Measurements from ENCODE around the gene OR6Q1.

Gene OR6Q1

GRCh38 chr11:58034471-58034870, 3.7 kb downstream of the OR6Q1 start:
- no peak overlapping the region for H3K27ac Mint-ChIP-seq

GRCh38 chr11:58039589-58039988, 8.8 kb downstream of the OR6Q1 start:
- Mint-ChIP-seq H3K36me3 (no peaks in the 10 kb centered on the region), H3K9me3 (peaks cover 6% of the 10 kb centered on the region), H3K27ac (no peak overlapping the region), H3K27me3 (peaks cover 3% of the 10 kb centered on the region), H3K4me3 (no peak overlapping the region), H3K4me1 (no peaks in the 10 kb centered on the region)

More at GRCh38 chr11:58034471-58034870, 3.7 kb downstream of the OR6Q1 start:
- peaks cover 6% of the 10 kb centered on the region for H3K9me3 Mint-ChIP-seq
- H3K36me3 Mint-ChIP-seq: no peaks in the 10 kb centered on the region
- no peak overlapping the region for H3K4me3 Mint-ChIP-seq
- H3K4me1 Mint-ChIP-seq: no peaks in the 10 kb centered on the region
- peaks cover 5% of the 10 kb centered on the region for H3K27me3 Mint-ChIP-seq

GRCh38 chr11:58043379-58043778, 12.6 kb downstream of the OR6Q1 start:
- Mint-ChIP-seq H3K27me3 (peaks cover 15% of the 10 kb centered on the region), H3K9me3 (no peaks in the 10 kb centered on the region), H3K4me3 (no peak overlapping the region), H3K36me3 (no peaks in the 10 kb centered on the region), H3K4me1 (no peaks in the 10 kb centered on the region), H3K27ac (no peak overlapping the region)

- Mint-ChIP-seq H3K4me1 (no peaks in the 10 kb centered on the region), H3K36me3 (no peaks in the 10 kb centered on the region), H3K27me3 (peaks cover 14% of the 10 kb centered on the region), H3K9me3 (no peaks in the 10 kb centered on the region), H3K27ac (no peak overlapping the region), H3K4me3 (no peak overlapping the region)
These were observed 15.5 kb downstream of the OR6Q1 start for GRCh38 chr11:58046231-58046630.

- Mint-ChIP-seq H3K27ac (no peak overlapping the region), H3K4me3 (no peak overlapping the region), H3K9me3 (no peaks in the 10 kb centered on the region), H3K4me1 (no peaks in the 10 kb centered on the region), H3K27me3 (peaks cover 14% of the 10 kb centered on the region), H3K36me3 (no peaks in the 10 kb centered on the region)
These were observed 17.1 kb downstream of the OR6Q1 start for GRCh38 chr11:58047818-58048217.

- Mint-ChIP-seq H3K27me3 (peaks cover 9% of the 10 kb centered on the region), H3K4me3 (no peak overlapping the region), H3K4me1 (no peaks in the 10 kb centered on the region), H3K36me3 (no peaks in the 10 kb centered on the region), H3K27ac (no peak overlapping the region), H3K9me3 (no peaks in the 10 kb centered on the region)
These were observed 25.2 kb downstream of the OR6Q1 start for GRCh38 chr11:58055806-58056401.

GRCh38 chr11:58057481-58057880, 26.7 kb downstream of the OR6Q1 start:
- Mint-ChIP-seq H3K27ac (no peak overlapping the region), H3K4me1 (no peaks in the 10 kb centered on the region), H3K27me3 (peaks cover 9% of the 10 kb centered on the region), H3K4me3 (no peak overlapping the region), H3K36me3 (no peaks in the 10 kb centered on the region), H3K9me3 (no peaks in the 10 kb centered on the region)

GRCh38 chr11:58058276-58059006, 27.7 kb downstream of the OR6Q1 start:
- H3K4me3 Mint-ChIP-seq: no peak overlapping the region

GRCh38 chr11:58059007-58059350, 28.2 kb downstream of the OR6Q1 start:
- Mint-ChIP-seq H3K4me1 (no peaks in the 10 kb centered on the region), H3K27ac (no peak overlapping the region), H3K4me3 (no peak overlapping the region), H3K36me3 (no peaks in the 10 kb centered on the region), H3K27me3 (peaks cover 9% of the 10 kb centered on the region), H3K9me3 (no peaks in the 10 kb centered on the region)

More at GRCh38 chr11:58058276-58059006, 27.7 kb downstream of the OR6Q1 start:
- Mint-ChIP-seq H3K36me3 (no peaks in the 10 kb centered on the region), H3K4me1 (no peaks in the 10 kb centered on the region), H3K27ac (no peak overlapping the region), H3K9me3 (no peaks in the 10 kb centered on the region), H3K27me3 (peaks cover 9% of the 10 kb centered on the region)

GRCh38 chr11:58060535-58060934, 29.8 kb downstream of the OR6Q1 start:
- no peaks in the 10 kb centered on the region for H3K4me1 Mint-ChIP-seq
- no peaks in the 10 kb centered on the region for H3K9me3 Mint-ChIP-seq
- no peak overlapping the region for H3K4me3 Mint-ChIP-seq
- H3K36me3 Mint-ChIP-seq: no peaks in the 10 kb centered on the region
- H3K27me3 Mint-ChIP-seq: peaks cover 7% of the 10 kb centered on the region
- no peak overlapping the region for H3K27ac Mint-ChIP-seq

- Mint-ChIP-seq H3K27me3 (peaks cover 7% of the 10 kb centered on the region), H3K9me3 (no peaks in the 10 kb centered on the region), H3K4me1 (no peaks in the 10 kb centered on the region), H3K4me3 (no peak overlapping the region), H3K36me3 (no peaks in the 10 kb centered on the region), H3K27ac (no peak overlapping the region)
These were observed 30.4 kb downstream of the OR6Q1 start for GRCh38 chr11:58060939-58061672.

GRCh38 chr11:58061813-58062212, 31.1 kb downstream of the OR6Q1 start:
- Mint-ChIP-seq H3K9me3 (no peaks in the 10 kb centered on the region), H3K36me3 (no peaks in the 10 kb centered on the region), H3K27me3 (peaks cover 7% of the 10 kb centered on the region), H3K27ac (no peak overlapping the region), H3K4me3 (no peak overlapping the region), H3K4me1 (no peaks in the 10 kb centered on the region)

- Mint-ChIP-seq H3K9me3 (no peaks in the 10 kb centered on the region), H3K27ac (no peak overlapping the region)
These were observed 36.9 kb downstream of the OR6Q1 start for GRCh38 chr11:58067685-58068084.

GRCh38 chr11:58068655-58069054, 37.9 kb downstream of the OR6Q1 start:
- no peaks in the 10 kb centered on the region for H3K36me3 Mint-ChIP-seq
- no peaks in the 10 kb centered on the region for H3K27me3 Mint-ChIP-seq
- no peak overlapping the region for H3K27ac Mint-ChIP-seq
- H3K9me3 Mint-ChIP-seq: no peaks in the 10 kb centered on the region
- H3K4me1 Mint-ChIP-seq: no peaks in the 10 kb centered on the region
- no peak overlapping the region for H3K4me3 Mint-ChIP-seq

More at GRCh38 chr11:58067685-58068084, 36.9 kb downstream of the OR6Q1 start:
- Mint-ChIP-seq H3K27me3 (no peaks in the 10 kb centered on the region), H3K4me1 (no peaks in the 10 kb centered on the region), H3K4me3 (no peak overlapping the region), H3K36me3 (no peaks in the 10 kb centered on the region)

- Mint-ChIP-seq H3K36me3 (no peaks in the 10 kb centered on the region), H3K4me1 (no peaks in the 10 kb centered on the region), H3K27ac (no peak overlapping the region), H3K9me3 (no peaks in the 10 kb centered on the region), H3K27me3 (peaks cover 3% of the 10 kb centered on the region), H3K4me3 (no peak overlapping the region)
These were observed 39.8 kb downstream of the OR6Q1 start for GRCh38 chr11:58070585-58070984.

GRCh38 chr11:58075781-58076180, 45.0 kb downstream of the OR6Q1 start:
- Mint-ChIP-seq H3K9me3 (no peaks in the 10 kb centered on the region), H3K36me3 (no peaks in the 10 kb centered on the region), H3K4me3 (no peak overlapping the region), H3K27ac (no peak overlapping the region), H3K4me1 (no peaks in the 10 kb centered on the region), H3K27me3 (peaks cover 5% of the 10 kb centered on the region)
